NCI-H345 treated with DMSO at 0.1 percent for 48 hours (cell line): ENCODE data around the gene TIGD1.
"Not testable (repeated sequence)": the region's sequence is repeated elsewhere in the genome, so short reads cannot be mapped to it uniquely, and the experiment has no call there.

Source experiments
- DNase-seq: peaks from one replicate; lab custom pipeline; 2025; ENCODE audit not compliant: unreplicated experiment; lab: John Stamatoyannopoulos, UW

The TIGD1 gene

DNA sequence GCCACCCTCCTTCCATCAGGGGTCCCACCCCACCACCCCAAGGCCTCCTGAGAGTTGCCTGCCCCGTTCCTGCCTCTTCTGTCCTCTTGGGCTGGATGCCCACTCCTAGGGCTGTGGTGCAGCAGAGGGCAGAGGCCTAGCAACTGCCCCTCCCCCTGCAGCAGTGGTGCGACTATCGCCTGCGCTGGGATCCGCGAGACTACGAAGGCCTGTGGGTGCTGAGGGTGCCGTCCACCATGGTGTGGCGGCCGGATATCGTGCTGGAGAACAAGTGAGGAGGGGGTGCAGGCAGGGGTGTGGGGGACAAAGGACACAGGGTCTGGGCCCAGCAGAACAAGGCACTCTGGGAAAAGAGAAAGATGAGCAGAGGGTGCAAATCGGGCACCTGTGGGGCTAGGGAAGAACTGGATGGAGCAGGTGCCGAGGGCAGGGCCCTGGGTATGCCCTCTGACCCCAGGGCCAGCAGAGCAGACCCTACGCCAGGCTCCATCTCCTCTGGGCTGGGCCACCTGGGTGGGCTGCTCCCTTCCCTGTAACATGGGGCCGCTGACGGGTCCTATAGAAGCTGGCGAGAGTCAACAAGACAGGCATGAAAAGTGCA is 9.8 kb downstream of the TIGD1 start:
- no peak for DNase-seq

DNA sequence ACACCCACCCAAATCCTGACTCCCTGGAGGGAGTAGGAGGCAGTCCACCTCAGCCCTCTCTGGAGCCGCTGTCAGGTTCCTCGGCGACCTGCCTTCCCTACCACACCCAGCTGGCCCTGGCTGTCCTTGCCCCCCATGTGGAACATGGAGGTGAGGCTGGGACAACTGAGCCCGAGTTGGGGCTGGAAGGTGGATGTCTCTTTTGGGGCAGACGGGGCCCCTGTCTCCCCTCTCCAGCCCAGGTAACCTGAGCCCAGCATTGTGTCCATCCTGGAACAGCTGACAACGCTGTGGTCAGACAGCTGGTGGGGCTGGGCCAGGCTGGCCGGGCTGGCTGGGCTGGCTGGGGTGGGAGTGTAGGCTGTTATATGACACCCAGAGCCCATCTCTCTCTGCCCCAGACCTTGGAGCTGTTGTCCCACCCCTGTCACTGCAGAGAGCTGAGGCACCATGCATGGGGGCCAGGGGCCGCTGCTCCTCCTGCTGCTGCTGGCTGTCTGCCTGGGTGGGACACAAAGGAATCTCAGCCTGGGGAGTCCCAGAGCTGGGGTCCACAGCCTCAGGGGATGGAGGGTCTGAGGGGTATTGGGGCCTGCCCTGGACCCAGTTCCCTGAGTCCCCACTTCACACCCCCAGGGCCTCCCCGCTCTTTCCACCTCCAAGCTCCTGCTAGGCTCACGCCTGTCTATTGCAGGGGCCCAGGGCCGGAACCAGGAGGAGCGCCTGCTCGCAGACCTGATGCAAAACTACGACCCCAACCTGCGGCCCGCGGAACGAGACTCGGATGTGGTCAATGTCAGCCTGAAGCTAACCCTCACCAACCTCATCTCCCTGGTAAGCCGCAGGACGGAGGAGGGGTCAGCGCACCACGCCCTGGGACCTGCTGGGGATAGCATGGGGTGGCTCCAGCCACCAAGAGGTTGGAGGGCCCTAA is 10.8 kb downstream of the TIGD1 start, which contains the start of gene CHRNG:
TSS of gene CHRNG (plus strand) at position 395 of the 934 bp plus-strand sequence. CDS start at position 451, 56 bp downstream.
- DNase-seq: no peak

DNA sequence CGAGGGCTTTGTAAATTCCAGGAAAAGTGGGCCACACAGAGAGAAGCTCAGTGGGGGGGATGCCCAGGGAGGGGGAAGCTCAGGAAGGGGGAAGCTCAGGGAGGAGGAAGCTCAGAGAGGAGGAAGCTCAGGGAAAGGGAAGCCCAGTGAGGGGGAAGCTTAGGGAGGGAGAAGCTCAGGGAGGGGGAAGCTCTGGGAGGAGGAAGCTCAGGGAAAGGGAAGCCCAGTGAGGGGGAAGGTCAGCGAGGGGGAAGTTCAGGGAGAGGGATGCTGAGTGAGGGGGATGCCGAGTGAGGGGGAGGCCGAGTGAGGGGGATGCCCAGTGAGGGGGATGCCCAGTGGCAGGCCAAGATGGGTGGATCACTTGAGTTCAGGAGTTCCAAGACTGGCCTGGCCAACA is 11.7 kb downstream of the TIGD1 start:
- no peak for DNase-seq

DNA sequence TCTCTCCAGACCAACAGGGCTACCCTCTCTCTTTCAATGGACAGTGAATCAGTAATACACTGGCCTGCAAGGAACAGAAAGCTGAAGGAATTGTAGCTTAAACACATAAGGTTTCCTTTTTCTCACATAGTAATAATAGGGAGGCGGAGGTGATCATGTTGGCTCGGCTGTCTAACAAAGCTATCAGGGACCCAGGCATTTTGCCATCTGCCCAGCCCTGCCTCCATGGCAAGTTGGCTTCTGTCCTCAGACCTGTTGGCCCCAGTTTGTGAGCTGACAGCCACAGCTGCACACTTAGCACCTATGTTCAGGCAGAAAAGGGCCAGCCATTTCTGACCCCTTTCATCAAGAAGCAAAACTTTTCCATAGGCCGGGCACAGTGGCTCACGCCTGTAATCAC is 12.9 kb downstream of the TIGD1 start:
- no peak for DNase-seq

DNA sequence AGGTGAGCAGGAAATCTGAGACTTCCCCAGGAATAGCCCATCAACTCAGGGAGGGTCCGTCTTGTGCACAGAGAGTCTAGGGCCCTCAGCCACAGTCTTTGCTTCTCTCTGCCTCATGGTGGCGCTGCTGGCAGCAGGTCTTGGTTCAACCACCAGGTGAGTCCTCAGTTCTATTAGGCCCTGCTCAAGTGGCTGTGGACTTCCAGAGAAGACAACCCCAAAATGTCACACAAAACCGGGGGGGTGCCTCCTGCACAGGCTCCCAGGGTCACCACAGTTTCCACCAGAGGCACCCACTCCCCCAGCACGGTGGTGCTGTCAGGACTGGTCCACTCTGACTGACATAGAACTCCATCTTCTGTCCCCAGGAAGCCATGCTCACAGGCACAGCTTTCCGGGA is 13.3 kb downstream of the TIGD1 start:
- no peak for DNase-seq

DNA sequence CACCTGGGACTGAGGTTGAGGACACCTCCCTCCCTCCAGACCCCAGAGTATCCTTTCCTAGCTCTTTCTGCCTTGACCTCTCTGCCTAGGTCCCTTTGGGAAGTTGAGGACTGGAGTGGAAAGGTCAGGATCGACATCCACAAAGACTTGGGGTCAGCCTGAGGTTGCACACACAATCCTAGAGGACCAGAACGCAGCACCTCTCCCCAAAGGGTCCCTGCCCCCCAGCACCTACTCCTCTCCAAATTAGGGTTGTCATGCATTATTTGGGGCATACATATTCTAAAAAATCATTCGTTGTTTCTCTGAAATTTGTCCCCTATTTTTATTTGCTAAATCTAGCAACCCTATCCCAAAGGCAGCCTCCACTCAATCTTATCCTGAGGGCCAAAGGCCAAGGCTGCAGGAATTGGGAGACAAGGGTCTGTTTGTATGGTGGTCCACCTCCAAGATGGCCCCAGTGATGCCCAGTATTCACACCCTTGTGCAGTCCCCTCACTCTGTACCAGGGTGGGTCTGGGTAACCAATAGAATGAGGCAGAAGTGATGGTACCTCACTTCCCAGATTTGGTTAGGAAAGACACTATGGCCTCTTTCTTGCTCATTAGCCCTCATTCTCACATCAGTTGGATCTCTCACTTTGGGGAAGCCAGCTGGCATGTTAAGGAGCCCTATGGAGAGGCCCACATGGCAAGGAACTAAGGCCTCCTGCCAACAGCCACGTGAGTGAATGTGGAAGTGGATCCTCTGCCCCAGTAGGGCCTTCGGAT is 14.4 kb downstream of the TIGD1 start:
- DNase-seq: no peak

DNA sequence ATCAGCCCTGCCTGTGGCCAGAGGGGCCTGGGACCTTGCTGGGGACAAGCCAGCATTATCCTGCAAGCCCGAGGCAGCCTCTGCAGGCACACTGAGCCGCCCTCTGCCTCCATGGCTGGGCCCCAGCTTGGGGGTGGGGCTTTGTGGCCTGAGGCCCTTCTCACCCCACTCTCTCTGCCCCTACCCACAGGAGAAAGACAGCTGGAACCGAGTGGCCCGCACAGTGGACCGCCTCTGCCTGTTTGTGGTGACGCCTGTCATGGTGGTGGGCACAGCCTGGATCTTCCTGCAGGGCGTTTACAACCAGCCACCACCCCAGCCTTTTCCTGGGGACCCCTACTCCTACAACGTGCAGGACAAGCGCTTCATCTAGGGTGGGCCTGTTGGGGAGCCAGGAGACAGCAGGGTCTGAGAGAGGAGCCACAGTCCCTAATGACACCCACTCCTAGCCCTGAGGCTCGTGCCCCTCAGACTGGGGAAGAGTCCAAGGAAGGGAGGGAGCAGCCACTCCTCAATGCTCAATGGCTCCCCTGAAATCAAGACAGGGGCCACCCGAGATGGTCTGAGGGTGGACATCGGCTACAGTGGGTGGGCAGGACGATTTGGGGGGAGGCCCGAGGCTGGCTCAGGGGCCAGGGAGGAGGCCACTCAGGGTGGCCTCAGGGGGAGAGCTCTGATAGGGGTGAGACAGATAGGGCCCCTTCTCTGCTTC is 15.3 kb downstream of the TIGD1 start:
- no peak for DNase-seq

DNA sequence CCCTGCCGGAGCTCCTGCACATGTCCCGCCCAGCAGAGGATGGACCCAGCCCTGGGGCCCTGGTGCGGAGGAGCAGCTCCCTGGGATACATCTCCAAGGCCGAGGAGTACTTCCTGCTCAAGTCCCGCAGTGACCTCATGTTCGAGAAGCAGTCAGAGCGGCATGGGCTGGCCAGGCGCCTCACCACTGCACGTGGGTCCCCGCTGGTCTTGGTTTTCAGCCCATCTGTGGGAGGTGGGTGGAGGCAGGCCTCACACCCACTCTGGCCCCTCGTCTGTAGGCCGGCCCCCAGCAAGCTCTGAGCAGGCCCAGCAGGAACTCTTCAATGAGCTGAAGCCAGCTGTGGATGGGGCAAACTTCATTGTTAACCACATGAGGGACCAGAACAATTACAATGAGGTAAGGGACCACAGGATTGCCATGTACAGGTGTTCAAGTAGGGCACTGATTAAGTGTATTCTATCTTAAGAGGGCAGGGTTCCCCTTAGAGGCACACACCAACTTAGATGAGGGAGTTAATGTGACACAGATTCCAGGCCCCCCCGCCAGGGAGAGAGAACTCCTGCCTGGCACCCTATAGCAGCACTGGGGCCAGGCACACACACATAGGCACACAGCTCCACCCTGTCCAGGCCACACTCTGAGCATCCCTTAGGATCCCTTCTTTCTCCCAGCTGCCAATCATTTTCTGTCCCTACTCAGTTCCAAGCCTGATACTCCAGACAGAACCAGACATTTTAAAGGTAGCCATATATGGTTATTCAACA is 16.2 kb downstream of the TIGD1 start:
- DNase-seq: no peak

DNA sequence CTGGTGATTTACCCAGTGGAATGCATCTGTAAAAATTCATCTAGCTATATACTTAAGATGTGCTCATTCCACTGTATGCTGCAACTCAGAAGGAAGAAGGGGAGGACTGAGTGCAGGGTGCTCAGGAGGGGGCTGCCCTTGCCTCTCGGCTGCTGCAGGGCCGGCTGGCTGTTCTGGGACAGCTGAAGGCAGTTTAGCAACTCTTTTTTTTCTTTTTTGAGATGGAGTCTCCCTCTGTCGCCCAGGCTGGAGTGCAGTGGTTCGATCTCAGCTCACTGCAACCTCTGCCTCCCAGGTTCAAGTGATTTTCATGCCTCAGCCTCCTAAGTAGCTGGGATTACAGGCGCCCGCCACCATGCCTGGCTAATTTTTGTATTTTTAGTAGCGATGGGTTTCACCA is 17.5 kb downstream of the TIGD1 start:
- not testable (repeated sequence) for DNase-seq

DNA sequence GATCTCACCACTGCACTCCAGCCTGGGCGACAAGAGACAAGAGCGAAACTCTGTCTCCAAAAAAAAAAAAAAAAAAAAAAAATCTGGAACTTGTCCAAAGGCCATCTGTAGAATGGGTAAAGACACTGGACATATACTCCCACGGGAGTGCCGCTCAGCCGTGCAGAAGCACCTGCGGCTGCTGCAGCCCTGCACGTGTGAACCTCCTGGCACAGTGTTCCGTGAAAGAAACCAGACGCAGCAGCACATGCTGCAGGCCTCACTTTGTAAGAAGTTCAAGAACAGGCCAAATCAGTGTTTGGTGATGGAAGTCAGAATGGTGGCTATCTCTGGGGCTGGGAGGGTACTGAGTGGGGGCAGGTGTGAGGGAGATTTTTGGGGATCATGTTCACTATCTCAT is 17.9 kb downstream of the TIGD1 start:
- no peak for DNase-seq

DNA sequence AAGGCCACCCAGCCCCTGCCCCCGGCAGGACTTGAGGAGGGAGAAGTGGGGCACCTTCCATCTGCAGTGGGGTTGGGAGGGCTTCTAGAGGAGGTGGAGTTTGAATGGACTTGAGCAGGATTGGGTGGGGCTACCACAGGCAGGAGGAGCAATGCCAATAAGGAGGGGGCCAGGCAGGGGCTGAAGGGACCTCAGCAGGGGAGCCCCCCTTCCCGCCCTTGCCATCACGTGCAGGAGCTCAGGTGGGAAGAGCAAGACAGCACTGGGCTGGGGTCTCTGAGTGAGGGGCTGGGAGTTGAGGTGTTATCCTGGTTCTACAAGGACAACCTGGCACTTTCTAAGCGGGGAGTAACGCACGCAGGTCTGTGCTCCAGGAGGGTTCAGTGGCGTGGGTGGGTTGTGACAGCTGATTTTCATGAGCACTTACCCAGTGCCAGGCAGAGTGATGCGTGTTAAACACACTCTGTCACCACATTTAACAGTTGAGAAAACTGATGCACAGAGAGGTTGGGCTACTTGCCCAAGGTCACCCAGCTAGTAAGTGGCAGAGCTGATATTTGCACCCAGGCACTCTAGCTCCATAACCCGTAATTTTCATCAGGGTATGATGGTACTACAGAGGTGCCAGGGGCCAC is 19.6 kb downstream of the TIGD1 start:
- DNase-seq: no peak

DNA sequence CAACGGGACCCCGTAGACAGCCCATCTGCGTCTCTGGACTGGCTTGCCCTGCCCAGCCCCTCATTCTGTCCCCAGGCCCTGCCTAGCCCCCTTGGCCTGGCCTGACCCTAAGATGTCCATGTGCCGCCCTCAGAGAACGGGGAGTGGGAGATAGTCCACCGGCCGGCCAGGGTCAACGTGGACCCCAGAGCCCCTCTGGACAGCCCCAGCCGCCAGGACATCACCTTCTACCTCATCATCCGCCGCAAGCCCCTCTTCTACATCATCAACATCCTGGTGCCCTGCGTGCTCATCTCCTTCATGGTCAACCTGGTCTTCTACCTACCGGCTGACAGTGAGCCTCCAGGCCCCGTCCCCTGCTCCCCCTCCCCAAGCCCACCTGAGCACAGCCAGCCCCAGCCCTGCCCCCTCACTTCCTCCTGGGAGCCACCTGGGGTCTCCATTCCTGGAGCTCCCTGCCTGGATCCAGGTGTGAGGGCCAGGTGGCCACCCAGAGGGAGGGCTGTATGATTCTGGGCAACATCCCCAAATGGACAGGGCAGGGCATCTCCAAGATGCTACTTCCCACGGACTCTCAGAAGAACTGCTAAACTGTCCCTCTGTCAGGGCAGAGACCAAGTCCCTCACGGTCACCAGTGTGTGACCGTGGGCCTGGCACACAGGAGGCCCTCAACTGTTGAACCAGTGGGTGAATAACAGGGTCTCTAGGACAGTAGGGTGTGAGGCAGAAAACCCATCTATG is 20.4 kb downstream of the TIGD1 start:
- DNase-seq: no peak

DNA sequence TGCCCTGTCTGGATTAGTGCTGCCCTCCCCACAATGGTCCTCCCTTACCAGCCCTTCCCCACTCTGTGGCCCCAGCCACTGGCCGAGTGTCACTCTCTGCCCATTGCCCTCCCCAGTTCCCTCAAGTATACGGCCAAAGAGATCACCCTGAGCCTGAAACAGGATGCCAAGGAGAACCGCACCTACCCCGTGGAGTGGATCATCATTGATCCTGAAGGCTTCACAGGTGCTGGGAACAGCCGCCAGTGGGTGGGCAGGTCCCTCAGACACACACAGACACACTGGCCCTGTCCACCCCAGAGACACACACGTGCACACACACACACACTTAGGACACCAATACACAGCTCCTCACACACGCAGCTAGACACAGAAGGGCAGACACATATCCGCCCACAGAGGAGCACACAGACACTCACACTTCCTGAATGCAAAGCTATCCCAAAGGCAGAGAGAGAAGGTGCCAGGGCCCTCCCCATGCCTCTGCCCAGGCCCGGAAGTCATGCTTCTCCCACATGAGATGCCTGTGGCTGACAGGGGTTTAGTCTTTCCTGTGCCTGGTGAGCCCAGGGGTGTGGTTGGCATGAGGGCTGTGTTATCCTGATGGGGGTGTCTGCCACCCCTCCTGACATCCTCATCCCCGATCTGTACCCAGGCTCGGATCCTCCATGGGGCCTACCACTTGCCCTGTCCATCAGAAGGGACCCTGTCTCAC is 21.5 kb downstream of the TIGD1 start:
- DNase-seq: no peak

DNA sequence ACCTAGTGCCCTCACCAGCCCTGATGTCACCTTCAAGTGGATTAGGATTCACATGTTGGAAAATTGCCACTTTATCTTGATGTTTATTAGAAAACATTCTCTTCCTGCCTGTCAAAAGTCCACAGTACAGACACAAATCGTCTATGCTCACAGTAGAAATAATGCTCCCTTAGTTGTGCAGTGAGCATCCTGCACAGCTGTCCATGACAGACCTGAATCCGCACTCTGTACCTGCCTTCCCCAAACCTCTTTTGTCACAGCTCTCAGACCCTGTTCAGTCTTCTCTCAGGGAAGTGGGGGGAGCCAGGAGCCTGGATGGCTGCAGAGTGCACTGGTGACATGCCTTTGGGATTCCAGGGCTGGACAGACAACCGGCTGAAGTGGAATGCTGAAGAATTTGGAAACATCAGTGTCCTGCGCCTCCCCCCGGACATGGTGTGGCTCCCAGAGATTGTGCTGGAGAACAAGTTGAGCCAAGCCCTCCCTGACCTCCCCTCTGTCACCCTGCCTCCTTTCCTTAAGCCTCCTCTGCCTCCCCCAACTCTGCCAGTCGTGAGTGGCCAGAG is 22.4 kb downstream of the TIGD1 start:
- DNase-seq: no peak

DNA sequence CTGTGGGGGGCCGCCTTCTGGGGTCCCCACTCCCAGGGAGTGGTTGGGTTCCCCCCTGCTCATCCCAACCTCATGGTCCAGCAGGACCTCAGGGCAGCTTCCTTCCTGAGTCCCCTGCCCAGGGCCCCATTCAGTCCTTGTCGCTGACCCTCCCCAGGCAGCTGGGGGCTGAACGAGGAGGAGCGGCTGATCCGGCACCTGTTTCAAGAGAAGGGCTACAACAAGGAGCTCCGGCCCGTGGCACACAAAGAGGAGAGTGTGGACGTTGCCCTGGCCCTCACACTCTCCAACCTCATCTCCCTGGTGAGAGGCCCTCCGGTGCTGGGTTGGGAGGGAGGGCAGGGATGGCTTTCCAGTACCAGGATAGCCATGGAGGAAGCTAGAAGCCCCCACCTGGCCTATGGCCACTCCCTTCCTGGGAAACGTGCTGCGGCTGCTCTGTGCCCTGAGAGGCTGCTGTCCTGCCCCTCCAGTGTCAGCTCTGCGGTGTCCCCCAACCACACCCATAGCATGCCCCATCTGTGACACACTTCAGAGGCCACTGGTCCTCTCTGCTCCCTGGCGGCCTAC is 23.9 kb downstream of the TIGD1 start:
- DNase-seq: no peak

DNA sequence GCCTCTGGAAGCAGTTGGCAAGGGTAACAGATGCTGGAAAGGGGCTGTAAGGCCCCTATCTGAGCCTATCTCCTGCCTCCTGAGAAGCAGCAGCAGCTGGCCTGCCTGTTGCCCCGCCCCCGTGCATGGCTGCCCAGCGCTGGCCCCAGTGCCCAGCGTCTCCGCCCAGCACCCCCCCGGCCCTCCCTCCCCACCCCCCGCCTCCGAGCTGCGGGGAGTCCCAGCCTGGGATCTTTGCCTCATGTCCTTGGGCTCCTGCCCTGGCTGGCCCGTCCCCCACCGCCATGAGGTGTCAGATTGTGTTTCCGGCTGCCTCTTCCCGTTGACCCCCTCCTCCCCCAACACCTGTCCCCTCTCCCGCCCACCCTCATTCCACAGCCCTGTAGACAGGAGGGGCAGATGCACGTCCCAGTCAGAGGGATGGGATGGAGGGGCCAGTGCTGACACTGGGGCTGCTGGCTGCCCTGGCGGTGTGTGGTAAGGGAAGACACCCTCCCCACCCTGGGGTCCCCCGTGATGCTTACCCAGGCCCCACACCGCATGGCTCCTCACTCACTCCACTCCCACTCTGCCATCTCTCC is 24.5 kb downstream of the TIGD1 start, which contains the start of gene CHRND:
TSS of gene CHRND (plus strand) at position 370 of the 581 bp plus-strand sequence. CDS start at position 426, 56 bp downstream.
- no peak for DNase-seq

DNA sequence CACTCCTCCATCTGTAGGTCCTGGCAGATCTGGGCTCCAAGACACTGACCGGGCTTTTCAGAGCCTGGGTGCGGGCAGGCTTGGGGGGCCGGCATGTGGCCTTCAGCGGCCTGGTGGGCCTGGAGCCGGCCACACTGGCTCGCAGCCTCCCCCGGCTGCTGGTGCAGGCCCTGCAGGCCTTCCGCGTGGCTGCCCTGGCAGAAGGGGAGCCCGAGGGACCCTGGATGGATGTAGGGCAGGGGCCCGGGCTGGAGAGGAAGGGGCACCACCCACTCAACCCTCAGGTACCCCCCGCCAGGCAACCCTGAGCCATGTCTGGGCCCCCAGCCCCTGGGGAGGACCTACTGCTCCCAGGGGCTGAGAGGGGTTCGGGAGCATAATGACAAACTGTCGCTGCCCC is 25.2 kb downstream of the TIGD1 start:
- no peak for DNase-seq
